Measurements from ENCODE around the gene NPFF. TPM values are rescaled to one million over a fixed set of nuclear protein-coding genes. Genes with fewer than 3 reads are reported as not detected.

NPFF gene
- total RNA-seq, 2 donors from 2014 or later, result not detected

DNA sequence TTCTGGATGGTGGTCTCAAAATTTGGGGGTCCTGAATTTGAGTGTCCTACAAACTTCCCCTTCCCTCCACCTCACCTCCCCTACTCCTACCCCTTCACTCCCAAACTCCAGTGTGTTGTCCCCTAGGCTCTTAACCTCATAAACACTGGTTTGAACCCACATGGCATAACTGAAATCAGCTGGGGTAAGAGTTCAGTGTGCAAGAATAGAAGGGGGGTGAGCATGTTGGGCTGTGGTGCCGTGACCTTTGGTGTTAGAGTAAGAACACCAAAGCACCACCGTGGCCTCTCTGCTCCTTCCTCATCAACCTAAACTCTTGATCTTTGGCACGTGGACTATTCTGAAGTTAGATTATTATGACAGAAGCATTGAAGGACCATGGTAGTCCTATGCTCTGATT lies 44.3 kb downstream of the NPFF start:
- DNase-seq, result no peak
- ATAC-seq, result no peak
- intact Hi-C loops (cut with DNase I), result no loop called here

DNA sequence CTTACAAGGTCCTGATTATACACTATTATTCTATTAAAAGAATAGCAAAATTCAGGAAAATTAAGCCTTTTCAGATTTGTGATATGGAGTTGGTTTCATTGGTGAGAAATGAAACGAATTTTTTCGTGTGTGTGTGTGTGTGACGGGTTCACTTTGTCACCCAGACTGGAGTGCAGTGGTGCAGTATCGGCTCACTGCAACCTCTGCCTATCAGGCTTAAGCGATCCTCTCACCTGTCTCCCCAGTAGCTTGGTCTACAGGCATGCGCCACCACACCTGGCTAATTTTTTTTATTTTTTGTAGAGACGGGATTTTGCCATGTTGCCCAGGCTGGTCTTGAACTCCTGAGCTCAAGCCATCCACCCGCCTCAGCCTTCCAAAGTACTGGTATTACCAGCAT lies 45.7 kb downstream of the NPFF start:
- intact Hi-C loops (cut with DNase I), result no loop called here
- DNase-seq, result no peak
- ATAC-seq, result no peak

DNA sequence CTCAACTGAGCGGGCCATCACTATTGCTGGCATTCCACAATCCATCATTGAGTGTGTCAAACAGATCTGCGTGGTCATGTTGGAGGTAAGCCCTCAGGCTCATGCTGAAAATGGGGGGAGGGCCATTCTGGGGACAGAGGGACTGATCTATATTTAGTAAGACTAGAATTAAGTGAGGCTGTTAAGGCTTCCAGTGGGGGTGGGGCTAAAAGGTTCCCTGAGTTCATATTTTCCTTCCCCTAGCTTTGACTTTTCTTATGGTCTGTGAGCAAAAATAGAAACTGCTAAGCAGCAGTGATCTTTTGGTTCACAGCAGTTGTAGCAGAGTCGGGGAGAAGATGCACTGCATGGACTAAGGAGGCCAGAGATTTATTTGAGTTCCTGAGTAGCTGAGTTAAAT lies 46.2 kb downstream of the NPFF start:
- intact Hi-C loops (cut with DNase I), result no loop called here
- ATAC-seq (peak; percentile 60 to 70), DNase-seq (no peak)

DNA sequence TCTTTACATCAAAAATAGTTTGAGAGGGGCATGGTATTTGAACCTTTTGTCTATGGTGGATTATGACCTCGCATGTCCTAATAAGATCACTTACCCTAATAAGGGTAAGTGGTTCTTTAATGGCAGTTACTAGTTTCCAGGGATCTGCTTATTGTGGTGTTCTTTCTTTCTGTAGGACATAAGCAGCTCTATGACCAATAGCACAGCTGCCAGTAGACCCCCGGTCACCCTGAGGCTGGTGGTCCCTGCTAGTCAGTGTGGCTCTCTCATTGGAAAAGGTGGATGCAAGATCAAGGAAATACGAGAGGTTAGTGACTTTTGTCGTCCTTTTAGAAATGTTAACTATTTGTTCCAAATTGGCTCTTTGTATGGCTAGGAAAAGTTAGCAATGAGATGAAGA lies 48.2 kb downstream of the NPFF start:
- no peak for ATAC-seq
- intact Hi-C loops (cut with DNase I), result no loop called here
- DNase-seq, result no peak

Other genes with a start within 250 kb of the NPFF start
- 1 to 10 TPM in 1 of 2 donors, under 1 TPM in 1; 0.58 to 1.3 TPM for gene ESPL1, start 239.2 kb downstream of the NPFF start, total RNA-seq
- gene PFDN5, start 211.9 kb downstream of the NPFF start, total RNA-seq, result 100 to 1,000 TPM; 345 to 377 TPM
- gene MYG1, start 207.8 kb downstream of the NPFF start, total RNA-seq, result 10 to 100 TPM; 35.0 to 37.0 TPM
- gene AAAS, start 185.9 kb downstream of the NPFF start, total RNA-seq, result 10 to 100 TPM; 35.7 to 40.3 TPM
- not detected for gene SP7, start 171.1 kb downstream of the NPFF start, total RNA-seq
- gene SP1, start 127.3 kb downstream of the NPFF start, total RNA-seq, result 10 to 100 TPM; 31.3 to 33.4 TPM
- gene AMHR2, start 83.6 kb downstream of the NPFF start, total RNA-seq, result under 1 TPM in 1 of 2 donors, not detected in 1; 0.34 TPM
- gene PRR13, start 65.8 kb downstream of the NPFF start, total RNA-seq, result 10 to 100 TPM; 73.5 to 90.2 TPM
- 100 to 1,000 TPM; 504 to 545 TPM for gene PCBP2, start 55.4 kb downstream of the NPFF start, total RNA-seq
- 1 to 10 TPM; 9.1 to 9.7 TPM for gene MAP3K12, start 8.0 kb downstream of the NPFF start, total RNA-seq
- 10 to 100 TPM; 12.5 to 15.3 TPM for gene TARBP2, start 6.2 kb downstream of the NPFF start, total RNA-seq
- 10 to 100 TPM; 30.1 to 34.7 TPM for gene ATF7, start 118.9 kb upstream of the NPFF start, total RNA-seq
- gene ATP5MC2, start 168.6 kb upstream of the NPFF start, total RNA-seq, result 100 to 1,000 TPM; 416 TPM
- 100 to 1,000 TPM; 141 to 160 TPM for gene CALCOCO1, start 220.0 kb upstream of the NPFF start, total RNA-seq
- gene CISTR, start 244.5 kb upstream of the NPFF start, total RNA-seq, result 1 to 10 TPM; 1.4 to 1.9 TPM